HG03460 (cell line): ENCODE results near the gene ENOX1.
"Not testable (repeated sequence)": the region's sequence is repeated elsewhere in the genome, so short reads cannot be mapped to it uniquely, and the experiment has no call there.

Experiments
- ATAC-seq: cut with Tn5 transposase; IDR thresholded peaks from one replicate; pipeline ENCODE4 v1.9.1; 2021; ENCODE audit not compliant: unreplicated experiment

The ENOX1 gene

DNA sequence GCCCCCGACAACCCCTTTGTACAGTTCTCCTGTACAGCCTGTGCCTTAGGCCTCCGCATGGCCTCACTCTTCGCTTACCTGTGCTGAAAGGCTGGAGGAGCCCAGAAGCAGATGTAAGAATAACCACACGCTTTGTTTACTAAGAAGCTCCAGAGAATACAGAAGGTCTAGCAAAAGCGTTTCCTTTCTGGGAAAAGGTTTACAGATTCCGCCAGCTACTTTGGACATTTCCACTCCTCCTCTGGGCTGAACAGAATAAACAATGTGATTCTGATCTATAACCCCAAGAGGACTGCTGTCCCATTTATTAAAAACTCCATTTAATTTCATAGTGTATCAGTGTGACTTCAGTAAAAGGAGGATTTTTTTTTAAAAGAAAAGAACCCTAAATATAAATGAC lies 424.2 kb downstream of the ENOX1 start:
- no peak for ATAC-seq

- ATAC-seq: no peak
Measured at GRCh38 chr13:43360892-43361610, 425.7 kb downstream of the ENOX1 start.

- no peak for ATAC-seq
Measured at GRCh38 chr13:43360171-43360570, 426.6 kb downstream of the ENOX1 start.

GRCh38 chr13:43359536-43359935 lies 427.2 kb downstream of the ENOX1 start:
- ATAC-seq: no peak

- ATAC-seq: no peak
Measured at GRCh38 chr13:43357564-43357963, 429.2 kb downstream of the ENOX1 start.

GRCh38 chr13:43356567-43356966 lies 430.2 kb downstream of the ENOX1 start:
- no peak for ATAC-seq

DNA sequence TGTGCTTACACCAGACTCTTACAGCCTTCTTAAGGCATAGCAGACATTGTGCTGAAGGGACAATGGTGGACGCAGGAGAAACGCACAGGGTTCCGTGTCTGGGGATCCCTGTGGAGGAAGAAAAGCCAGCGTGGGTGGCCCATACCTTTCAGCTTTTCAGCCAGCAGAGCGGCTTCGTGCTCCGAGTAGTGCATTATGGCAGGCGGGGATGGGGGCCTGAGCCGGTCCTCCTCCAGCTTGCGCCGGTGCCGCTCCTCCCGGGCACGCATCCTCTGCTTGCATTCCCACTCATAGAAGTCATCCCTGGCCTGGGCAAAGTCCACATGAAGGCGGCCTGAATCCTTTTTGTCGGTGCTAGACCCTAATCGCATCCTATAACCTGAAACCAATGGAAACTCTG lies 431.0 kb downstream of the ENOX1 start:
- no peak for ATAC-seq

DNA sequence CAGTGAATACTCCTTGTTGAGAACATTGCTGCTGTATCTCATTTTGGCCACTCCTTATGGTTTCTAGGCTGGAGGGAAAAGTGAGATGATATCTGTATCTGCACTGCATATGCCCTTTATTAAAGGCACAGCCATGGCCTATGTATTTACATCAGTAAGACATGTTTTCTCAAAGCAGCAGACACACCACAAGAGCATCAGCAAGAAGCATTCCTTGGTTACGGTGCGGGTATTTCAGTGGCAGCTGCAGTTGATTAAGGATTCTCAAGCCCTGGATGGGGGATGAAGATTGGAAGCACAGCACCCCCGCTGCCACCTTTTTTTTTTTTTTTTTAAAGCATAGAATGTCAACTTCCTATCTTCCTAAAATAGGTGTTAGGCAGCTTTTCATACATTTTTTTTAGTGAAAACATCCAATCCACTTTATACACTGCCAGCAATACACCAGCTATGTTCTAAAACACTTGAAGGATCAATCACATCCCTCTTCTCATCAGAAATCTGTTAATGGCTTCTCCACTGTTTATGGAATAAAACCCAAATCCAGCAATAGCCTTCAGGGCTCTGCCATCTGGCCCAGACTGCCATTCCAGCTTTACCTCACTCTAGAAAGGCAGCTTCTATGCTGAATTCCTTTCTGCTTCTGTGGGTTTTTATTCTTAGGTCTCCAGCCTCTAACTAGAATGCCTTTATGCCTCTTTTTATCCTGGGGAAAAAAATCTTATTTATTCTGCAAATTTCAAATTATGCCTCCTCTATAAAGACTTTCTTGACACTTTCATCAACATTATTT lies 432.4 kb downstream of the ENOX1 start:
- no peak for ATAC-seq

DNA sequence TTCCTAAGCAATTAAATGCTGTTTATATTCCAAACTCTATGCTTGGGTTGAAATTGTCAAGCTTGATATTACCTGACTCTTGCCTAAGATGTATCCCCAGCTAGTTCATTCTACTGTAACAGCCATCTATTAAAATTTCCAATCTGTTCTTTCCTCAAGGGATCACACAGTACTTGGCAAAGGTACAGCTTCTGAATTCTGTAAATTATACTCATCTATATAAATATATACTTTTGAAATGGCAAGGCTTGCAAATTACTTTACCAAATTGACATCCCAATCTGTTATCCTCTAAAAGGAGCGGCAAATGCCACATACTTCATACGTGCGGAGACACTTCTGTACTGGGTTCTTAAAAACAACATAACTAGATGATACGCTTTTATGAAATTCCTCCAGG lies 433.1 kb downstream of the ENOX1 start:
- ATAC-seq: no peak

DNA sequence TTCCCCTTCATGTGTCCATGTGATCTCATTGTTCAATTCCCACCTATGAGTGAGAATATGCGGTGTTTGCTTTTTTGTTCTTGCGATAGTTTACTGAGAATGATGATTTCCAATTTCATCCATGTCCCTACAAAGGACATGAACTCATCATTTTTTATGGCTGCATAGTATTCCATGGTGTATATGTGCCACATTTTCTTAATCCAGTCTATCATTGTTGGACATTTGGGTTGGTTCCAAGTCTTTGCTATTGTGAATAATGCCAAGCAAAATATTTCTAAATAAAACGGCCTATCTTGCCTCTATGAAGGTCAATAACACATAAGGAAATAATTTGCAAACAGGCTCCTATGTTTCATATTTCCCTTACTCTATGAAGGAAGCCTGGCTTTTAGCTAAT lies 435.2 kb downstream of the ENOX1 start:
- ATAC-seq: not testable (repeated sequence)

DNA sequence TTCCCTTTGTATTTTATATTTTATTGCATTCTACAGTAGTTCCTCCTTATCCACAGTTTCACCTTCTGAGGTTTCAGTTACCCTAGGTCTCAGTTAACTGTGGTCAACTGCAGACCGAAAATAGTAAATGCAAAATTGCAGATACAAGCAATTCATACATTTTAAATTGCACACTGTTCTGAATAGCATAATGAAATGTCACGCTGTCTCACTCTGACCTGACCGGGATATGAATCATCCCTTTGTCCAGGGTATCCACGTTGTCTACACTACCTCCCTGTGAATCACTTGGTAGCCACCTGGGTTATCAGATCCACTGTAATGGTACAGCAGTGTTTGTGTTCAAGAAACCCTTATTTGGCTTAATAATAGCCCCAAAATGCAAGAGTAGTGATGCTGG lies 438.4 kb downstream of the ENOX1 start:
- no peak for ATAC-seq

- ATAC-seq: no peak
Measured at GRCh38 chr13:43347877-43348276, 438.9 kb downstream of the ENOX1 start.

DNA sequence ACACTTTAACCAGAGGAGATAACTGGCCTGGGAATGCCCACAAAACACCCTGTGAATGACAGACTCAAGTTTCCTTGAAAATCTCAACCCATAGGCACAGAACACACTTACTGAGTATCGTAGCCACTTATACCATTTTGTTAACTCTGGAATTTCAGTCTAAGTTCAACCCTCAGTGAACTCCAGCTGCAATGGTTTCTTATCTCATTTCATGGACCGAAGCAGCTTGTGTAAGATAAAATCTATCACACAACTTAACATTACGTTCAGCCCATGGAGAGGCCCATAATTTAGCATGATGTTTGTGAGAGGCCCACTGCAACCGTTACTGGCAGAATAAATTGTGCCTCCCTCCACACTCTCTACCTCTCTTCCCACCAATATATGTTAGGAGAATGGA lies 440.3 kb downstream of the ENOX1 start:
- ATAC-seq: no peak

DNA sequence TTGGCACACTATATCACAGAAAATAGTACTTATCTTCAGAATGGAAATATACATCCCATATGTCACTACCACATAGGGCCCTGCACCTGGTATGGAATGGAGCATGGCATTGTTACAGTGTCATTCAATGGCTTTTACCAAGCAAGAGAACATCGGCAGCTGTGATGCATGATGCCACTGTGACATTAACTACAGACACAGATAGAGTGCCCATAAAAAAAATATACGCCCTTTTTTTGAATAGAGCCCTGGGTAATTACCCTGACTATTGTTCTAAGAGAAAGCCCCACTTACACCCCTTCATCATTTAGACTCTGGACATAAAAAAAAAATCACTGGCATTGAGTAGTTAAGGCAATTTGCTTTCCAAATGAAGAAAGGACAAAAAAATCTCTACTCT lies 443.1 kb downstream of the ENOX1 start:
- no peak for ATAC-seq

DNA sequence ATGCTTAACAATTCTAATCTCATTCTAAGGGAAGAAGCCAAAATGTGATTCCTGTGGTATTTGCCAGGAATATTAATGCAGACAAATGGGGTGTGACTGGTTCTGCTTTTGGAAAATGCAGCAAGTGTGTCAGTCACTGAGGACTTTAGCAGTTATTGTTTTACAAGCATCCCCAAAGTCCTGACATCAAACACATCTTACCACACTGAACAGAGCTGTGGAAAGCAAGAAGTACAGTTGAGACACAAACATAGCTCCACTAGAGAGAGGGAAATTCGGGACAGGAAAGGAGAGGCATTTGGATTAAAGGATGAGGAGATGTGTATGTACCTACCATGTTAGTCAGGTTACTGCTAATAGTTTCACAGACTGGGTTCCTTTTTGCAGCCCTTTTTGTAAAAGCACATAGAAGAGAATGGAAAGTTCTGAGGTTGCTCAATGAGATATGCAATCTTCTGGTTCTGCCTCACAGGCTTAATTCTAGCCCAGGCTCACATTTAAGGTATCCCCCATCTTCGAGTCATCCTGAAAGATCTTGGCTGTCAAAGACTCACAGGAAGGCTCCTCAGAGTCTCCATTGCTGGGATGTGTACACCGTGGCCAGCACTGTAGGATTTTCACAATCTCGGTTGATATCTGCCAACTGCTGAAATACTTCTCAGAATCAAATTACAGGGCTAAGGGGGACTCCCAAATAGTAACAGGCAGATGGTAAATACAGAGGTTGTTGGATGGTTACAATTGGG lies 446.8 kb downstream of the ENOX1 start:
- ATAC-seq: no peak

DNA sequence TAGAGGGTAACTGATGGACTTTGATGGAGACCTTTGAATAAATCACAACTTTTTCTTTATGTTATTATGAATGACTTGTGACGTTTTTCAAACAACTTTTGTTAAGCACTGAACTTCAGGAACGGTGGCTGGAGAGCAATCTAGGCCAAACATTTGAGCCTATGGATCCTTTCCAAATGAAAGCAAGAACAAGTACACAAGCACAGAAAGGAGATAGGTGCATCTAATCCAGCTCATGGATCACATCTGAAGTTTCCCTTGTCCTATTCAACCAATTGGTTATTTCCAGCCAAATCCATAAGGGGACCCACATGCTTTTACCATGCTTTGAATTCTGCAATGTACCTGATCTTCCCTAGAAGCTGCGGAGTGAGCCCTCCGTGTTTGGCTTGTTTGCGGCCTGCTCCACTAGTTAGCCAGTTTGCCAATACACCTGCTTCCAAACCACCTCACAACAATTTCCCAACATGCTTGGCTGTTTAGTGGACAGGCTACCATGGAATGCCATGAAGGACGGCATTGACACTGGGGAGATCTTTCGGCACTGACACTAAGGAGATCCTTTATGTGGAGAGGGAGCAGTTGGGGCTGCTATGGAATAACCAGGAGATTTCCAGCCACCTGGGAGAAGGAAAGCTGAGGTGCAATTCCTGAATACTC lies 447.5 kb downstream of the ENOX1 start:
- no peak for ATAC-seq

GRCh38 chr13:43335764-43336163 lies 451.0 kb downstream of the ENOX1 start:
- no peak for ATAC-seq

DNA sequence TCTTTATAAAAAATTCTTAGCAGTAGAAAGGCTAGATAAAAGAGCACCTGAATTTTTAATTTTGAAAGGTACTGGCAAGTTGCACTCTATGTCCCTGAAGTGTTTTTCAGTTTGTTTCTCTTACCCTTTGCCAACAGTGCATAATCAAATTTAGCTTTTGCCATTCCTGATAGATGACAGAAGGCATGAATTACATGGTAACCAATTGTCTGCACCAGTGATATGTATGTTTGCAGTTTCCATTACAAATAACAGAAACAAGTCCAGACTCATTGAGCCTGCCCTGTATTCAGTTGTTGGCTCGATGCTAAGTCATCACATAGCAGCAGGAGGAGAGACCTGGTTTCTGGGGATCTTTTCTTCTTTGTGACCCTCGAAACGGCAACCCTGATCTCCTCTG lies 453.6 kb downstream of the ENOX1 start:
- ATAC-seq: no peak

DNA sequence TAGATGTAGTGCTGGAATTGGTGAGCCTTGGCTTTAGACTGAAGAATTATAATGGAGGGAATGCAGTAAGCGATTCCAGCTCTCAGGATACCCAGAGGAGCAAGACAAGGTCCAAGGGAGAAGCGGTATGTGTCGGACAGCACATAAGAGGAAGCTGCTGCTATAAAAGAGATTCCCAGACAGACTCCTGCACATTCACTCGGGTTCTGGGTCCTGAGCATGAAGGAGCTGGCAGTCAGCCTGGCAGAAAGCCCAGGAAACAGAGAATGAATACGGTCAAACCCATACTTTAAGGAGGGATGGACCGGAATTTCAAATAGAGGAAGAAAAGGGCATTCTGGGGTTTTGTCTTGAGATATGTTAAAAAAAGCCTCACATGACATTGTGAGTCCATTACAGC lies 455.1 kb downstream of the ENOX1 start:
- ATAC-seq: no peak

GRCh38 chr13:43329702-43330101 lies 457.1 kb downstream of the ENOX1 start:
- ATAC-seq: no peak

DNA sequence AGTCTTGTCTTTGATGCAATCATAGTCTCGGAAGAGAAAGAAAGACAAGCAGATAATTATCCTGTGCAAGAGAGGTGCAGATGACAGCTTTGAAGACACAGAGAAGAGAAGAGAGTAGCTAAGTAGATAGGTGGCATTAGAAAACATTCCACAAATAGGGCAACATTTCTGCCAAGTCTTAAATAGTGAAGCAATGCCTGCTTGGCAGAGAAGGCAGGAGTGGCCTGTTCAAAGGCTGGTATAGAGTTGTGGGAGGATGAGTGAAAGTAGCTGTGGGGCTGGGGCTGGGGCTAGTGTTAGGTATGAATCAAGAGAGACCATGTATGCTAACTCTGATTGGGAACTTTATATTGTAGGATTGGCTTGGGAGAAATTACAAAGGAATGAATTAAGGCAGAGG lies 457.9 kb downstream of the ENOX1 start:
- ATAC-seq: no peak
